Stimulated activated CD8-positive, alpha-beta memory T cell treated with anti-CD3 and anti-CD28 coated beads, Interleukin-15, amount 100 ng/mL, for 4 hours (primary cell): Measurements from ENCODE around the gene IFI6.

Experiments
- DNase-seq, 2 donors: peaks; one replicate each; pipeline ENCODE4 v3.0.0-alpha.2; 2020; ENCODE audit warnings: low read depth in 2 of 2

The IFI6 gene

DNA sequence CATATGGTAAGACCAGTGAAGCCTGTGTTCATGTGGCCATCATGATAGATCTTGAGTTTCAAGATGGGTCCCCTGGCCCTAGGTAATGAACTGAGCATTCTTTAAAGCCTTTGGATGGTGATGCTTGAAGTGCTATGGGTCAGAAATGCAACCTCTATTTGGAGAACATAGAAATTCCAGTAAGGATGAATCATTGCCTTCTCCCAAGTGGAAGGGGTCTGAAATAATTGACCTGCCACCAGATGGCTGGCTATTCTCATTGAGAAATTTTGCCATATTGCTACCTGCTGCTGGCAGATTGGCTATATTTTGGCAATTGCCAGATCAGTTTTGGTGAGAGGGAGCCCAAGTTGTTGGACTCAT is 739 bp upstream of the IFI6 start:
- DNase-seq: no peak

DNA sequence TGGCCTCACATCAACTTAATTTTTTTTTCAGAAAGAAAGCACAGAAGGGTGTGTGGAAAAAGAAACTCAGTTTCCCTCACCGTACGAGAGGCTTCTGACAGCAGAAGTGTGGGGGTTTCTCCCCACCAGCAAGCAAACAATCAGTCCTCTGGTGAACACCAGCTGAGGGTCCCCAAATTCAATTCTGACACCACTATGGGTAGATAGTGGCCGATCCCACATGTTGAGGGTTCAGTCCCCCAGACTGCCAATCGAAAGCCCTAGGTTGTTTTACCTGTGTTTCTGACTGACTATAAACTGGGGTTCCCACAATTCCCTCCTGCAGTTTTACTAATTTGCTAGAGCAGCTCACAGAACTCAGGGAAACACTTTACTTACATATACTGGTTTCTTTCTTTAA is 2.1 kb downstream of the IFI6 start:
- no peak for DNase-seq

DNA sequence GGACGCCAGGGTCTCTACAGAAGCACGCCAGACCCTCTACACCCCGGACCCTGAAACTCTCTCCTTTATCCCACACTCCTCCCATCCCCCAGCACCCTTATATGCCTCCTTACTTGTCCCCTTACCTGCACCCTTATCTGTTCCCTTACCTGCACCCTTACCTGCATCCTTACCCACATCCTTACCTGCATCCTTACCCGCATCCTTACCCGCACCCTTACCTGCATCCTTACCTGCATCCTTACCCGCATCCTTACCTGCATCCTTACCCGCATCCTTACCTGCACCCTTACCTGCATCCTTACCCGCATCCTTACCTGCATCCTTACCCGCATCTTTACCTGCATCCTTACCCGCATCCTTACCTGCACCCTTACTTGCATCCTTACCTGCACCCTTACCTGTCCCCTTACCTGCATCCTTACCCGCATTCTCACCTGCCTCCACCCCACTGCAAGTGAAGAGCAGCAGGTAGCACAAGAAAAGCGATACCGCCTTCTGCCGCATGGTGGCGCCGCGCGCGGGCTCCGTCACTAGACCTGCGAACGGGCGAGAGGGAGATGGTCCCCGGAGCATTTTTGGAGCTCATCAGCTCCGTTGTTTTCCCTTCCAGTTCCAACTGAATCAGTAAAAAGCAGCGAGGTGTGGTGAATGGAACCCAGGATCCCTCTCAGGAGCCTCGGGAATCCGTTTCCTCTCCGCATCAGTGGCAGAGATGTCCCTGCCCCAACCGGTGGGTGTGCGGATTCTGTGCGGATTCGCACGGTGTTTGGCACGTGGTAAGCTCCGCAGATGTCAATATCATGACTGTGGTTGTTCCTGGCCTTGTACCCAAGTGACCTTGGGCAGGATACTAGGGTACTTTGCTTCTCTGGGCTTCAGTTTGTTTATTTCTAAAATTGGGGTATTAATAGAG is 2.9 kb downstream of the IFI6 start:
- peak; percentile 67 to 68 for DNase-seq

DNA sequence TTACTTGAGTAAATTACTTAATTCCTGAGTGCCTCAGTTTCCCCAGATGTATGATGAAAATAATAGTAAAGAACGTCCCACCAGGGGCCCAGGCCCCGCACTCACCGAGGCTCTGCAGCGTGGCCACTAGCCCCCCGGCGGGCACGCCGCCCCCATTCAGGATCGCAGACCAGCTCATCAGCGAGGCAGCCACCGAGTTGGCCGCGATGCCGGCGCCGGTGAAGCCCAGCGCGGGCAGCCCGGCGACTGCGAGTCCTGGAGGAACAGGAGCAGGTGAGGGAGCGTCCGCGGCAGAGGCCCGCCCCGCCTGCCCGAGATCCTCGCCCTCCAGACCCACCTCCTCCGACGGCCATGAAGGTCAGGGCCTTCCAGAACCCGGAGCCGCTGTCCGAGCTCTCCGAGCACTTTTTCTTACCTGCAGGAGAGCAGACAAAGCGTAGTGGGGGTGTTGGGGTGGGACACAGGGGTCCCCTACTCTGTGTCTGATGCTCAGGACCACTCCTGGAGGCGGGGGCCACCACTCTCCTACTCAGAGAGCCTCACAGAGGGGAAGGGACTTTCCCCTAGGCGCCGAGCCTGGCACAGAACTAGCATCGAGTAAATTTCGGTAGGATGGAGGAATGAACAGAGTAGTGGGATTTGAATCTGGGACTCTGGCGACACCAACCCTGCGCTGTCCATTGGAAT is 3.7 kb downstream of the IFI6 start:
- DNase-seq: no peak

DNA sequence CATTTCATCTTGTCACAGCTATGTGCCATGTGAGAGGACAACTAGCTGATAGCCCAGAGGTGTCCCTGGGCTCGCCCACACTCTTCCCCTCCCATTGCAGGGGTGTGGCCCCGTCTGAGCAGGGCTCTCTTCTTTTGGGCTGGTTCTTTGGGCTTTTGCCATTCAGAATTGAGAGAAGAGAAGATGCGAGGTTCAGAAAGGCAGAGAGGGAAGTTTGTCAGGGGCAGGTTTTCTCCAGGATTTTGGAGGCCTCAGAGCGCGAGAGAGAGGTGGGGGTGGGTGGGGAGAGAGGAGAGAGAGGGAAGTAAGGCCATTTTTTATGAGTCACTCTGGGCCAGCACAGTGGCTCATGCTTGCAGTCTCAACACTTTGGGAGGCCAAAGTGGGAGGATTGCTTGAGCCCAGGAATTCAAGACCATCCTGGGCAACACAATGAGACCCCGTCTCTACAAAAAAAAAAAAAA is 5.2 kb downstream of the IFI6 start:
- DNase-seq: no peak

DNA sequence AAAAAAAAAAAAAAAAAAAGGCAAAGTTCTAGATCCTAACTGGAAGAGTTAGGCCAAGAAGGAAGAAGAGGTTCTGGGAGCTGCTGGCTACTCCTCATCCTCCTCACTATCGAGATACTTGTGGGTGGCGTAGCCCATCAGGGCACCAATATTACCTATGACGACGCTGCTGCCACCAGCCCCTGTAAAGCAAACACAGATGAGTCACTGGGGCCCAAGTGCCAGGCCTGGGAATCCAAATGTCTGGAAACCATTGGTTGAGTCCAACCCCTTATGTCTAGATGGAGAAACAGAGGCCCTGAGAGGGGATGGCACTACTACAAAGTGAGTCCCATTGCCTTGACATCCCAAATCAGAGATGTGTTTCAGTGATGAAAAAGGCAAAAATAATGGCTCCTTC is 5.7 kb downstream of the IFI6 start:
- DNase-seq: no peak

DNA sequence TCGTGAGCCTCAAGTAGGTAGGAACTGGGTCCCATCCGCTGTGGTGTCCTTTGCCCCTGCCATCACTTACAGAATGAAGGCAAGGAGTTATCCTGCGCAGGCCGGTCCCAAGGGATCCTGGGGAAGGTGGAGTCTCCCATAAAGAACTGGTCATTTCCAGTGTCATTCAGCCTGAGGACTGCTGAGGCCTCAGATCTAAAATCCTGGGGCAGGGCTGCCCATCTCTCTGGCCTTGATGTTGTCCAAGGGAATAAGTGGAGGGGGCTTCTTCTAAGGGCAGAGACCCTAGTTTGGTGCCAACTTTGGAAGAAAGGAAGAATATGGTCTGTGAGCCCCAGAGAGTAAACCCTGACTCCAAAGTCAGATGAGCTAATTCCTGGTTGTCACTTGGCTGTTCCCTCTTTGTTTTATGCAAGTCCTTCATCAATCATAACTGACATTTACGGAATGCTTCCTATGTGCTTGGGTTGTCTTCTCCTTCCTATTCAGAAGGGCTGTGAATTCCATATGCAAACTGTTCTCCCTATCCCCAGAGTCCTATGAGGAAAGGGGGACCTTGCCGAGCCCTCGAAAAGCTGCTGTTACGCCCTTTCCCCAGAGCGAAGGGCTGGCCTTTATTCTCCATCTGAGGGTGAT is 6.9 kb downstream of the IFI6 start:
- DNase-seq: no peak

DNA sequence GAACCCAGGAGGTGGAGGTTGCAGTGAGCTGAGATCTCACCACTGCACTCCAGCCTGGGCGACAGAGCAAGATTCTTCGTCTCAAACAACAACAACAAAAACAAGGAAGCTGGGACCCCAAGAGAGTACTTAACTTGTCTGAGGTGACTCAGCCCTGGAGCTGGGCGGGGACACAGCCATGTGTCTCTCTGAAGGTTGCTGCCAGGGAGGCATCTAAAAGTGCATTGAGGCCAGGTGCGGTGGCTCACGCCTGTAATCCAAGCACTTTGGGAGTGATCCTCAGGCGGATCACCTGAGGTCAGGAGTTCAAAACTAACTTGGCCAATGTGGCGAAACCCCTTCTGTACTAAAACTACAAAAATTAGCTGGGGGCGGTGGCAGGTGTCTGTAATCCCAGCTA is 7.7 kb downstream of the IFI6 start:
- no peak for DNase-seq

DNA sequence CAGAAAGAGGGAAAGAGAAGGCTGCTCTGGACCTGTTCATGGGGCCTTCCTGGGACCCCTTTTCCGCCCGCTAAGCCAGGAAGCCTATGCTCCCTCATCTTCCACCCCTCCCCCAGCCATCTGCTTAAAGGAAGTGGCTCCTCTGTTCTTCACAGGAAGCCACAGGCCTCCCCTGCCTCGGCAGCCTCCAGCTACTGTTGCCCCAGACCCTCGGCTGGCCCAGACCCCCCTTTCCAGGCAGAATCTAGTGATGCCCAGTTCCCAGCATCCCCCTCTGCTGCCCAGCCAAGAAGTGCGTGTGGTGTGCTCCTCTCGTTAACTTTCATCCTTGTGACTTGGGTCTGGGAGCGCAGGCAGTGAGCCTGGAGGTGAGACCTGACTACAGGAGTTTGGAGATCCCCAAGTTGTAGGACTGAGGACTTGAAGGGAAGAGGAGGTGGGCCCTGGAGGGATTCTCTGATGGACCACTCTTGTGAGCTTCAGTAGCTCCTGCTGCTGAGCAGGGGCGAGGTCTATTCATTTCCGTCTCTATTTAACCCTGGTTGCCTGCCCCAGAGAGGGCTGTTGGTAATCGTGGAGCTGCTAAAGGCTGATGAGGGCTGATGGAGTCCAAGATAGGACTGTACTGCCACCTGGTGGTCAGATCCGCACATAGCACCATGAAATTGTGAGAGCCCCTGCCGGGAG is 9.1 kb downstream of the IFI6 start:
- peak; percentile 69 to 76 for DNase-seq

DNA sequence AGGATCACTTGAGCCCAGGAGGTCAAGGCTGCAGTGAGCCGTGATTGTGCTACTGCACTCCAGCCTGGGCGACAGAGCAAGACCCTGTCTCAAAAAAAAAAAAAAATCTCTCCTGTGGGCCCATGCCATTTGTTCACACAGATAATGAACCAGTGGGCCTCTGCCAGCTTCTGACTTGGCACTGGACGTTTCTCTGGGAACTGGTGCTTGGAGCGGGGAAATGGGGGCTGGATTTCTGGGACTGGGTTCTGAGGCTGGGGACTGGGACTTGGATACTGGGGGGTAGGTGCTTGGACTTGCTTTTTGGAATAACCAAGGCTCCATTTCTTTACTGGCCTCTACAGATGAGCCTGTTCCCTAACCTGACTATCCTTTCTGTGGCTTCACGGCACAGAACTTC is 9.7 kb downstream of the IFI6 start:
- no peak for DNase-seq

DNA sequence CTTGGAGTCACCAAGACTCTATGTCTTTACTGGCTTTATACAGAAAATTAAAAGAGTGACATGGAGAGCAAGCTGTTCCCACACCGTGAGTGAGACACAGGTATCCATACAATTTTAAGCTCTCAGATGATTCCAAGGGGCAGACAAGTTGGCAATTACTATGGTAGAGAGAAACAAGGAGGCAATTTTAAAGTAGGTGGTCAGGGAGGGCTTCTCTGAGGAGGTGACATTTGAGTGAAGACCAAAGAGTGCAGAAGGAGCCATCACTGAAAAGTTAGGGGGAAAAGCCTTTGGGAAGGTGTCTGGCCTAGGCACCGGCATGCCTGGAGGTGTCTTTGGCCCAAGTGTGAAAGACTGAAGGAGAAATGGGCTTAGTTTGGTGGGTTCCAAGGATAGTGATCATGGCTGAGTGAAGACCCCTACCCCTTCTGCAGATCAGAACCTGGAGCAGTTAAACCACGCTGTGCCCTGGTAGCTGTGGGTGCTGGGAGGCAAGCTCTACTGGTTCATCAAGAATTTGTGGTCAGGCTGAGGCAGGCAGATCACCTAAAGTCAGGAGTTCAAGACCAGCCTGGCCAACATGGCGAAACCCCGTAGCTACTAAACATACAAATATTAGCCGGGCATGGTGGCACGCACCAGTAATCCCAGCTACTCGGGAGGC is 10.4 kb downstream of the IFI6 start:
- DNase-seq: no peak

DNA sequence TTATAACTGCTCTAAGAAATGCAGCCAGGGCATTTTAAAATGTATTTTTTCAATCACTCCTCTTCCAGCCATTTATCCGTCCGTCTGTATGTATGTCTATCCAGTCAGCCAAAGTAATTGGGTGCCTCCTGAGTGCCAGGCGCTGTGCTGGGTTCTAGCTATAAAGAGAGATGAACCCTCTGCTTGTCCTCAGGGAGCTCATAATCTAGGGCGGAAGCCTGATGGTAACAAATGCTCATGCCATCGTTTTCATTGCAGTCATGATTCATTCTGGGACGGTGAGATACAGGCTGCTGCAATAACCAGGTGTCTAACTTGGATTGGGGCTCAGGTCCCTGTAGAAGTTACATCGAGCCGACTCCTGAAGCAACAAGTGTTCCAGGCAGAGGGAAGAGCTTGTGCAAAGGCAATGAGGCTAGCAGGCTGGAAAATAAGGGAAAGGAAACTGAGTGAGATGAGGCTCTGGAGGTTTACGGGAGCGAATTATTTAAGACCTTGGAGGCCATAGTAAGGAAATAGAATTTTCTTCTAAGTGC is 11.6 kb downstream of the IFI6 start:
- no peak for DNase-seq

DNA sequence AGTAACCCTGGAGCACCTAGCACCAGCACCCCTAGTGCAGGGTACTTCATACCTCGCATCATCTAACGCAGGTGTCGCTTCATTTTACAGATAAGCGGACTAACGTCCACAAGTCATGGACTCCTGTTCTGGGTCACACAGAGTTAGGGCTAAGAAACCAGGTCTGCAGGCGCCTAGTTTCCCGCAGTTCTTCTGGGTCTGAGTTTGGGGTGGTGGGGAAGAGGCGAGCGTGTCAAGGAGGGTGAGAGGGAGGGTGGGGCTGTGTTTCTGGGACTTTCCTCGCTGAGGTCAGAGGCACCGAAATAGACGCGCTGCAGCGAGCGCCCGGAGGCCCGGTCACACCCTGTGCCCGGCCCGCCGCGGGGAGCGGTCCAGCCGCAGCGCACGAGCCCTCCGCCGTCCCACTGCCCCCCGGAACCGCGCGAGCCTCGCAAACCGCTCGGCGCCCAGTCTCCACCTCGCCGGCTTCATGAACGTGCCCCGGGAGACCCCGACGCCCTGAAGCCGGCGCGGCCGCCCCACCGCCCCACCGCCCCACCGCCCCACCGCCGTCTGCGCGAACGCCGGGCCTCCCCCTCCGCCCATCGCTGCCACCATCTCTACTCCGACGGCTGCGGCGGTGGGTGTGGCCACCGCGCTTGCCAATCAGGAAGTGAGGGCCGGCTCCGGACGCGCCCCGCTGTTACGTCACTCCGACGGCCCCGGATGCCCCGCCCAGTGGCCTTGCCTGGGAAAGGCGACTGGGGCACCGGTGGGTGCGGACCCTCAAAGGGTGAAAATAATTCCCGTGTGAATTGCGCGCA is 12.3 kb downstream of the IFI6 start:
- DNase-seq: peak; percentile 72 to 73

DNA sequence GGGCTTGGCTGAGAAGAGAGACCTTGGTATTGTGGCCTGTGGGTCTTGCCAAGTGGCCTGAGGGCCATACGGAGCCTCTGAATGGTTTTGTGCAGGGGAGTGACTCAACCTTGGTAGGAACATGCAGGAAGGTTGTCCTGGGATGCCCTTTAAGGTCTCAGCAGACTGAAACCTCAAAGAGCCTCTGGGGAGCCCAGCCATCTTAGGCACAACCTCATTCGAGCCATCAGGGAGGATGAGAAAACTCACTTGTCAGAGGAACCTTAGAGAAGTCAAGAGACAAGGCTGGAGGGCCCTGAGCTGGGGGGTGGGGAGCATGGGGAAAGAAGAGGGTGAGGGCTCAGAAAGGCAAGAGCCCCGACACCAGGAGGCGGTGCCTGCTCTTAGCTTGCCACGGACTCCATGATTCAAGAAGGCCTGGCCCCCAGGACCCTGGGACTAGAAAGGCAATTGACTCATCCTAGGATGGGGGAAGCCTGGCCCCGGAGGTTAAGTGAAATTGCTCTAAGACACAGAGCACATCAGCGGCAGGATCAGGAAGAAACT is 13.0 kb downstream of the IFI6 start:
- DNase-seq: no peak

DNA sequence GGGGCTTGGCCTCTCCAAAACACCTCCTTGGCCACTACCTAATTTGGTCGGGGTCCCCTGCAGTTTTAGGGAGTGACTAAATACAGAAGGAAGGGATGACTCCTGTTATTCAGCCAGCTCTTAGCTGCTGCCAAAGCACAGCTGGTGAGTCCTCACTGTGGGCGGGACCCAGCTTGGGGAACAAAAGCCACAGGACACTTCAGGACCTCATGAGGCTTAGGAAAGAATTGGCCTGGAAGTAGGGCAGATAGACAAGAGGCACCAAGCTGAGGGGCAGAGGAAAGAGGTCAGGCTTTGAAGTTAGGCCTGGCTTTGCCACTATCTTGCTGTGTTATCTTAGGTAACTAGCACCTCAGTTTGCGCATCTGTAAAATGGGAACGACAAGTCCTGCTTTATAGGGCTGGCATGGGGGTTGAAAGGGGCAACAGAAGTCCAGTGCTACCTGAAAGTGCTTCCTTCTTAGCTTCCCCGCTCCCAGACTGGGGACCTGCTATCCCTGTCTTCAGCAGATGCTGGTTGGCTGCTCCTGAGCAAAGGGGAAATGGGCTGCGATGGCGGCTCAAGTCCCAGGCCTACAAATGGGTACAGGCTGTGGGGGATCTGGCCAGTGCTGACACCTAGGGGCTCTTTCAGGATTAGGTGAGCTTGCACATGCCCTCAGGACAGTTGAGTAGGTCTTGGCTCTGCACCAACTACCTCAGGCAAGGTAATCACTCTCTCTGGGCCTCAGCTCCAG is 15.7 kb downstream of the IFI6 start:
- no peak for DNase-seq

DNA sequence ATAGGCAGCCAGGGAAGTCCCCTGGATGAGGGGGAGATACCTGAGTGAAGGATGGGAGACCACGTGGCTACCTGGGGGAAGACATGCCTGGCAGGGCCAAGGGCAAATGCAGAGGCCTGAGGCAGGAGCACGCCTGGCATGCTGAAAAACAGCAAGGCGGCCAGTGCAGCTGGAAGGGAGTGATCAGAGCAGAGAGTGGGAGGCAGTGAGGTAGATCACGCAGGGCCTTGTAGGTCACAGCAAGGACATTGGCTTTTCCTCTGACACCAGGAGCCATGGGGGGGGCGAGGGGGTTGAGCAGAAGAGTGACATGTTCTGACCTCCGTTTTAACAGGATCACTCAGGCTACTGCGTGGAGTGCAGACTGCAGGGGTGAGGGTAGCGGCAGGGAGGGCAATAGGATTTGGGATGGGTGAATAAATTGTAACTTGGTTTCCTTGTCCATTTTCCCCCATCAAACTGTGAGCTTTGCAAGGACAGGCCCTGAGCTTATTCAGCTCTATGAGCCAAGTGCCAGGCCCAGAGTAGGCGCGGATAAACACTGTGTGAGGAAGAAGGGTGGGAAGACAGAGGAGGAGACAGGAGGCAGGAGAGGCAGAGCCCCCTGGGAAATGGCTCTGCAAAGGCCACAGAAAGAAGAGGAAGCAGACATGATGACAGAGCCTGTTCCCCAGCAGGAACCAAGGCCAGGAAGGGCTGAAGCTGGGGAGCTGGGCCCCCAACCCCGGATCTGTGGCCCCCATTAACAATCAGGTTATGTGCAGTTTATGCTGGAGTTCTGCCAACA is 16.6 kb downstream of the IFI6 start:
- no peak for DNase-seq

DNA sequence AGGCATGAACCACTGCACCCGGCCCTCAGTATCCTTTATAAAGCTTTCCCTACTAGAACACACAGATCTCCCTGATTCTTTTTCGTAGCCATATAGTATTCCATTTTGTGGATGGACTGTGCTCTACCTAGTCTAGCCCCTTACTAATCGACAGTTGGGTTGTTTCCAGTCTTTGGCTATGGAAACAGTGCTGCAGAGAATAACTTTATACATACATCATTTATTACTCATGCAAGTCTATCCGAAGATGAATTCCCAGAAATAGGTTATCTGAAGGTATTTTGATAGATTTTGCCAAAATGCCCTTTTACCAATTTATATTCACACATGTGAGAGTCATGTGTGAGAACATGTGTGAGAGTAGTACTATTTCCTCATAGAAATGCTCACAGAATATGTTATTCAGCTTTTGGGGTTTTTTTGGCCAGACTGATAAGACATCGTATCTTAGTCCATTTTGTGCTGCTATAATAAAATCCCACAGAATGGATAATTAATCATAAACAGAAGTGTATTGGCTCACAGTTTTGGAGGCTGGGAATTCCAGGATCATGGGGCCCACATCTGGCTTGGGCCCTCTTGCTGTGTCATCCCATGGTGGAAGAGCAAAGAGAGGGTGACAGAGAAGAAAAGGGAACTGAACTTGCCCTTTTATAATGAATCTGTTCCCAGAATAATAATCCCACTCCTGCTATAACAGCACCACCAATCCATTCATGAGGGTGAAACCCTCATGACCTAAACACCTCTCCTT is 19.7 kb downstream of the IFI6 start:
- DNase-seq: no peak
